HG02884 (cell line): Measurements from ENCODE around the gene NGB.

Experiments used
- ATAC-seq: cut with Tn5 transposase; IDR thresholded peaks from one replicate; pipeline ENCODE4 v1.9.1; 2021; ENCODE audit warnings: mild to moderate bottlenecking, moderate library complexity; ENCODE audit not compliant: unreplicated experiment

The NGB gene

GRCh38 chr14:77265561-77266335, 5.3 kb downstream of the NGB start:
- no peak for ATAC-seq

GRCh38 chr14:77265187-77265515, 5.9 kb downstream of the NGB start:
- no peak for ATAC-seq

- no peak for ATAC-seq
These were observed 6.4 kb downstream of the NGB start for GRCh38 chr14:77264466-77265186.

GRCh38 chr14:77260631-77261030, 10.4 kb downstream of the NGB start:
- no peak for ATAC-seq

- no peak for ATAC-seq
These were observed 10.8 kb downstream of the NGB start for GRCh38 chr14:77260199-77260598.

GRCh38 chr14:77259025-77259715, 11.8 kb downstream of the NGB start:
- no peak for ATAC-seq

- ATAC-seq, result no peak
These were observed 12.4 kb downstream of the NGB start for GRCh38 chr14:77258566-77258965.

- ATAC-seq, result no peak
These were observed 13.3 kb downstream of the NGB start for GRCh38 chr14:77257700-77258099.

- no peak for ATAC-seq
These were observed 14.3 kb downstream of the NGB start for GRCh38 chr14:77256694-77257093.

GRCh38 chr14:77253333-77254190, 17.4 kb downstream of the NGB start:
- ATAC-seq, result no peak

GRCh38 chr14:77251870-77252269, 19.1 kb downstream of the NGB start:
- ATAC-seq, result no peak

GRCh38 chr14:77250927-77251326, 20.1 kb downstream of the NGB start:
- ATAC-seq, result no peak

GRCh38 chr14:77249286-77249685, 21.7 kb downstream of the NGB start:
- no peak for ATAC-seq

GRCh38 chr14:77248666-77249065, 22.3 kb downstream of the NGB start:
- ATAC-seq, result no peak

GRCh38 chr14:77246784-77247183, 24.2 kb downstream of the NGB start:
- ATAC-seq, result no peak

GRCh38 chr14:77245820-77246219, 25.2 kb downstream of the NGB start:
- ATAC-seq, result no peak

- no peak for ATAC-seq
These were observed 27.2 kb downstream of the NGB start for GRCh38 chr14:77243853-77244252.

- ATAC-seq, result no peak
These were observed 28.3 kb downstream of the NGB start for GRCh38 chr14:77242752-77243151.

GRCh38 chr14:77241955-77242354, 29.1 kb downstream of the NGB start:
- ATAC-seq, result no peak

- no peak for ATAC-seq
These were observed 30.6 kb downstream of the NGB start for GRCh38 chr14:77240336-77240915.

GRCh38 chr14:77239412-77239811, 31.6 kb downstream of the NGB start:
- ATAC-seq, result no peak
